Islet of Langerhans (tissue), 1 donor: ENCODE results near the gene SH3PXD2A.

Experiments used
- FAIRE-seq: peaks from one replicate; lab custom pipeline; 2011; peaks lifted over from hg19 to GRCh38; lab: Jason Lieb, UNC

The SH3PXD2A gene

GRCh38 chr10:103602028-103602851 lies 253.1 kb downstream of the SH3PXD2A start:
- FAIRE-seq = no peak

- no peak for FAIRE-seq
These were observed 254.3 kb downstream of the SH3PXD2A start for GRCh38 chr10:103600956-103601569.

GRCh38 chr10:103600325-103600724 lies 255.1 kb downstream of the SH3PXD2A start:
- FAIRE-seq = no peak

- no peak for FAIRE-seq
These were observed 255.5 kb downstream of the SH3PXD2A start for GRCh38 chr10:103599907-103600306.

GRCh38 chr10:103599211-103599610 lies 256.2 kb downstream of the SH3PXD2A start:
- no peak for FAIRE-seq

GRCh38 chr10:103598654-103599115 lies 256.7 kb downstream of the SH3PXD2A start:
- no peak for FAIRE-seq

- FAIRE-seq = no peak
These were observed 258.4 kb downstream of the SH3PXD2A start for GRCh38 chr10:103597003-103597402.

GRCh38 chr10:103595933-103596726 lies 259.2 kb downstream of the SH3PXD2A start:
- FAIRE-seq = no peak

GRCh38 chr10:103593022-103593570 lies 262.3 kb downstream of the SH3PXD2A start:
- FAIRE-seq = no peak

- FAIRE-seq = no peak
These were observed 263.0 kb downstream of the SH3PXD2A start for GRCh38 chr10:103592186-103593021.

GRCh38 chr10:103590744-103591291 lies 264.6 kb downstream of the SH3PXD2A start:
- FAIRE-seq = no peak

GRCh38 chr10:103590060-103590459 lies 265.3 kb downstream of the SH3PXD2A start:
- FAIRE-seq = no peak

- no peak for FAIRE-seq
These were observed 266.2 kb downstream of the SH3PXD2A start for GRCh38 chr10:103589074-103589630.

- FAIRE-seq = no peak
These were observed 268.3 kb downstream of the SH3PXD2A start for GRCh38 chr10:103587073-103587472.

- FAIRE-seq = no peak
These were observed 270.4 kb downstream of the SH3PXD2A start for GRCh38 chr10:103585011-103585405.

- FAIRE-seq = no peak
These were observed 271.0 kb downstream of the SH3PXD2A start for GRCh38 chr10:103584216-103585010.

GRCh38 chr10:103583871-103584215 lies 271.5 kb downstream of the SH3PXD2A start:
- no peak for FAIRE-seq

GRCh38 chr10:103582331-103583123 lies 272.8 kb downstream of the SH3PXD2A start:
- FAIRE-seq = peak; percentile 27

- FAIRE-seq = no peak
These were observed 273.9 kb downstream of the SH3PXD2A start for GRCh38 chr10:103581499-103581898.
